ENCODE measurements around the gene CNKSR3. TPM values are rescaled to one million over a fixed set of nuclear protein-coding genes. Genes with fewer than 3 reads are reported as not detected.

Gene CNKSR3
- total RNA-seq, 1 experiment from 2014 or later = 10.3 TPM

DNA sequence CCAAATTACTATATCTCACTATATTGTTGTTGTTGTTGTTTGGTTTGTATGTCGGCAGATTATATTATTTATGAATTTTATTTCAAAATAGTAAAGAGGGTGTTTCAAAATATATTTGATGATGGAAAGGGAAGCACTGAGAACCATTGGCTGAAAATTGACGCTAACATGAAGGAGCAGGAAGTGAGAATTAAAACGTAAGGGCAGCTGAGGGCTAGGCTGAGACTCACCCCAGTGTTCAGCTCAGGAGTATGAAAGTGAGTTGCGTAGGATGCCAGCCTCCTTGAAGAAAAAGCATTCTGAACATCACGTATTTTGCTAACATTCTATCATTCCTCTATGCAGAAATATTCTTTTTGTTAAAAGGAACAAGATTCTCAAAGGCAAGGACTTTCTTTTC is 143.1 kb downstream of the CNKSR3 start:
- no TSS peak for BruUV-seq (replicated peaks)
- Histone ChIP-seq H3K27me3 (replicated peaks; ENCODE audit: insufficient read depth, low read depth, low read length, poor library complexity) (no peaks in the 10 kb centered on the region), H3K4me1 (ENCODE audit: insufficient read depth, low read length, poor library complexity, severe bottlenecking) (no peaks in the 10 kb centered on the region), H3K9me3 (ENCODE audit: low read depth, low read length, poor library complexity, severe bottlenecking) (no peaks in the 10 kb centered on the region), H3K27ac (ENCODE audit: low read depth, low read length, poor library complexity, severe bottlenecking) (no peak overlapping the region), H3K4me3 (ENCODE audit: low read depth, low read length, poor library complexity, severe bottlenecking) (no peak overlapping the region), H3K36me3 (ENCODE audit: insufficient read depth, low read length, poor library complexity, severe bottlenecking) (no peaks in the 10 kb centered on the region)
- intact Hi-C loops (cut with micrococcal nuclease; ENCODE audit: unreplicated experiment) = no loop called here
- TF ChIP-seq, protein P1, sequence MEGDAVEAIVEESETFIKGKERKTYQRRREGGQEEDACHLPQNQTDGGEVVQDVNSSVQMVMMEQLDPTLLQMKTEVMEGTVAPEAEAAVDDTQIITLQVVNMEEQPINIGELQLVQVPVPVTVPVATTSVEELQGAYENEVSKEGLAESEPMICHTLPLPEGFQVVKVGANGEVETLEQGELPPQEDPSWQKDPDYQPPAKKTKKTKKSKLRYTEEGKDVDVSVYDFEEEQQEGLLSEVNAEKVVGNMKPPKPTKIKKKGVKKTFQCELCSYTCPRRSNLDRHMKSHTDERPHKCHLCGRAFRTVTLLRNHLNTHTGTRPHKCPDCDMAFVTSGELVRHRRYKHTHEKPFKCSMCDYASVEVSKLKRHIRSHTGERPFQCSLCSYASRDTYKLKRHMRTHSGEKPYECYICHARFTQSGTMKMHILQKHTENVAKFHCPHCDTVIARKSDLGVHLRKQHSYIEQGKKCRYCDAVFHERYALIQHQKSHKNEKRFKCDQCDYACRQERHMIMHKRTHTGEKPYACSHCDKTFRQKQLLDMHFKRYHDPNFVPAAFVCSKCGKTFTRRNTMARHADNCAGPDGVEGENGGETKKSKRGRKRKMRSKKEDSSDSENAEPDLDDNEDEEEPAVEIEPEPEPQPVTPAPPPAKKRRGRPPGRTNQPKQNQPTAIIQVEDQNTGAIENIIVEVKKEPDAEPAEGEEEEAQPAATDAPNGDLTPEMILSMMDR (conservative IDR thresholded peaks at IDR 0.05; ENCODE audit: low read depth, low read length) = no peak
- TF ChIP-seq EZH2 (IDR thresholded peaks at IDR 0.05; ENCODE audit: borderline replicate concordance, low read depth, low read length, poor library complexity, severe bottlenecking) = no peak
- DNase-seq (ENCODE audit: low spot score) = no peak
- POLR2A ChIA-PET (ENCODE audit: low non-redundant PET) = no interaction called here
- CTCF ChIA-PET = no interaction called here

DNA sequence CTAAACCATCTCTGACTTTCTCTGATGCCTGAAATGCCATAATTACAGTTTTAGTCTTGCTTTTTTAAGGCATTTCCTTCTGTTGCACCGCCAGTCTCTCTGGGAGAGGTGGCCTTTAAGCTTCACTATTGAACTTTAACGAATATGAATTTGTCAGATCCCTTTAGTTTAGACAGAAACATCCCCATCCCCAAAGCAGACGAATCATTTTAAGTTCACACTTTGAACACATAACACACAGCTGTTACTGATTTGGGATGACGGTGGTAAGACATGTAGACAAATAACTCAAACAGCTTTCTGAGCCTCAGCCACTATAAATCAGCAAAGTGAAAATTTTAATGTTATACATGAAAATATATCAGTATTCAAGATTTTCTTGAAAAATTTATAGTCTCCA is 146.7 kb downstream of the CNKSR3 start:
- TF ChIP-seq, protein P1 (conservative IDR thresholded peaks at IDR 0.05; ENCODE audit: low read depth, low read length) = no peak
- no peak for TF ChIP-seq EZH2 (IDR thresholded peaks at IDR 0.05; ENCODE audit: borderline replicate concordance, low read depth, low read length, poor library complexity, severe bottlenecking)
- Histone ChIP-seq H3K27me3 (replicated peaks; ENCODE audit: insufficient read depth, low read depth, low read length, poor library complexity) (no peaks in the 10 kb centered on the region), H3K27ac (ENCODE audit: low read depth, low read length, poor library complexity, severe bottlenecking) (no peak overlapping the region), H3K4me1 (ENCODE audit: insufficient read depth, low read length, poor library complexity, severe bottlenecking) (no peaks in the 10 kb centered on the region), H3K9me3 (ENCODE audit: low read depth, low read length, poor library complexity, severe bottlenecking) (no peaks in the 10 kb centered on the region), H3K36me3 (ENCODE audit: insufficient read depth, low read length, poor library complexity, severe bottlenecking) (no peaks in the 10 kb centered on the region), H3K4me3 (ENCODE audit: low read depth, low read length, poor library complexity, severe bottlenecking) (no peak overlapping the region)
- BruUV-seq (replicated peaks) = no TSS peak
- no peak for DNase-seq (ENCODE audit: low spot score)
- intact Hi-C loops (cut with micrococcal nuclease; ENCODE audit: unreplicated experiment) = no loop called here
- ChIA-PET POLR2A (ENCODE audit: low non-redundant PET) (interaction anchor here (0.6 kb wide), 1 partner anchor 147 kb away, joined by 3 read pairs; the partner anchor contains the start of gene CNKSR3), CTCF (interaction anchor here (0.6 kb wide), 1 partner anchor 325 kb away, joined by 3 read pairs; no protein-coding TSS in a partner anchor)

DNA sequence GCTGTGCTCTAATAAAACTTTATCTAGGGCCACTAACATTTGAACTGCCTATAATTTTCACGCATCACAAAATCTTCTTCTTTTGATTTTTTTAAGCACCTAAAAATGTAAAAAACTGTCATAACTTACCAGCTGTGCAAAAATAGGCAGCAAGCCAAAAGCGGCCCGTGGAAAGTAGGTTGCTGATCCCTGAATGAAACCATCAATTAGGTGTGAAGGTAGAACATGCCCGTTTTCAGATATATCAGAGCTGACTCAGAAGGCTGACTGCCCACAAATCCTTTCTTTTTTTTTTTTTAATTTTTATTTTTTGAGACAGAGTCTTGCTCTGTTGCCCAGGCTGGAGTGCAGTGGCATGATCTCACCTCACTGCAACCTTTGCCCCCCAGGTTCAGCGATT is 149.0 kb downstream of the CNKSR3 start:
- DNase-seq (ENCODE audit: low spot score) = no peak

More for the DNA sequence above, 149.0 kb downstream of the CNKSR3 start:
- intact Hi-C loops (cut with micrococcal nuclease; ENCODE audit: unreplicated experiment) = no loop called here
- no peaks in the 10 kb centered on the region for H3K27me3 ChIP-seq (replicated peaks; ENCODE audit: insufficient read depth, low read depth, low read length, poor library complexity)
- TF ChIP-seq, protein P1 (conservative IDR thresholded peaks at IDR 0.05; ENCODE audit: low read depth, low read length) = no peak
- TF ChIP-seq EZH2 (IDR thresholded peaks at IDR 0.05; ENCODE audit: borderline replicate concordance, low read depth, low read length, poor library complexity, severe bottlenecking) = no peak
- no peak overlapping the region for H3K27ac ChIP-seq (ENCODE audit: low read depth, low read length, poor library complexity, severe bottlenecking)
- H3K36me3 ChIP-seq (ENCODE audit: insufficient read depth, low read length, poor library complexity, severe bottlenecking) = no peaks in the 10 kb centered on the region
- H3K4me3 ChIP-seq (ENCODE audit: low read depth, low read length, poor library complexity, severe bottlenecking) = no peak overlapping the region
- BruUV-seq (replicated peaks) = no TSS peak
- CTCF ChIA-PET = no interaction called here
- POLR2A ChIA-PET (ENCODE audit: low non-redundant PET) = no interaction called here
- H3K9me3 ChIP-seq (ENCODE audit: low read depth, low read length, poor library complexity, severe bottlenecking) = no peaks in the 10 kb centered on the region
- H3K4me1 ChIP-seq (ENCODE audit: insufficient read depth, low read length, poor library complexity, severe bottlenecking) = no peaks in the 10 kb centered on the region
